HG02642 (cell line): ENCODE measurements around the gene PGA5.
A peak's percentile ranks its signal among the peaks of the same experiment; 100 is the strongest.
"Not testable (repeated sequence)": the region's sequence is repeated elsewhere in the genome, so short reads cannot be mapped to it uniquely, and the experiment has no call there.

ENCODE experiments used
- ATAC-seq: cut with Tn5 transposase; IDR thresholded peaks from one replicate; pipeline ENCODE4 v1.9.1; 2021; ENCODE audit warnings: mild to moderate bottlenecking; ENCODE audit not compliant: unreplicated experiment, poor library complexity

The PGA5 gene

DNA sequence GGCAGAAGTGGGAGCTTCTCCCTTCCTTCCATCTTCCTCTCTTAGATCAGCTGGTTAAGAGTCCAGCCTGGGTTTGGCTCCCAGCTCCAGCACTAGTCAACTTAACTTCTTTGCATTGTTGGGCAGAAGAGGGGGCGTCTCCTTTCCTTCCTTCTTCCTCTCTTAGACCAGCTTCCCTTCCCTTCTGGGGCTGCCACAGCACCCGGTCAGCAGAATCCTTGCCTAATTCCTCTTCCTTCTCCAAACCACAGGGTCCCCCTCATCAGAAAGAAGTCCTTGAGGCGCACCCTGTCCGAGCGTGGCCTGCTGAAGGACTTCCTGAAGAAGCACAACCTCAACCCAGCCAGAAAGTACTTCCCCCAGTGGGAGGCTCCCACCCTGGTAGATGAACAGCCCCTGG, 18.3 kb upstream of the PGA5 start:
- ATAC-seq = not testable (repeated sequence)

GRCh38 chr11:61226457-61227137, 14.4 kb upstream of the PGA5 start:
- not testable (repeated sequence) for ATAC-seq

DNA sequence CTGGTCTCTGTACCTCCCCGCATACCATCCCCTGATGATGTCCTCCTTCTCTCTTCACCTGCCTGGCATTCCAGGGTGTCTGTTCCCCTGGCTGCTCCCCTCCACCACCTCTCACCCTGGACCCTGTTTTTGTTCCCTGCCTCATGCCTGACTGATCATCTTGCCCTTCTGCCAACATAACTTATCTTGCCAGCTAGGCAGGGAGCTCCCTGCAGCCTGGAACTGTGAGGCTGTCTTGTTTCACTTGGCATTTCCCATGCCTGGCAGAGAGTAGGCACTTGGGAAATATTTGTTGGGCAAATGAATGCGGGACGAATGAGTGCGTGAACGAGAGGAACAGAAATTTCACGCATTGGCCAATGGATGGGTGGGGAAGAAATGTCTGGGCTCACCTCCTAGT, 11.5 kb upstream of the PGA5 start:
- ATAC-seq = not testable (repeated sequence)

GRCh38 chr11:61231033-61231432, 9.9 kb upstream of the PGA5 start:
- ATAC-seq = not testable (repeated sequence)

GRCh38 chr11:61231585-61231984, 9.4 kb upstream of the PGA5 start:
- ATAC-seq = not testable (repeated sequence)

DNA sequence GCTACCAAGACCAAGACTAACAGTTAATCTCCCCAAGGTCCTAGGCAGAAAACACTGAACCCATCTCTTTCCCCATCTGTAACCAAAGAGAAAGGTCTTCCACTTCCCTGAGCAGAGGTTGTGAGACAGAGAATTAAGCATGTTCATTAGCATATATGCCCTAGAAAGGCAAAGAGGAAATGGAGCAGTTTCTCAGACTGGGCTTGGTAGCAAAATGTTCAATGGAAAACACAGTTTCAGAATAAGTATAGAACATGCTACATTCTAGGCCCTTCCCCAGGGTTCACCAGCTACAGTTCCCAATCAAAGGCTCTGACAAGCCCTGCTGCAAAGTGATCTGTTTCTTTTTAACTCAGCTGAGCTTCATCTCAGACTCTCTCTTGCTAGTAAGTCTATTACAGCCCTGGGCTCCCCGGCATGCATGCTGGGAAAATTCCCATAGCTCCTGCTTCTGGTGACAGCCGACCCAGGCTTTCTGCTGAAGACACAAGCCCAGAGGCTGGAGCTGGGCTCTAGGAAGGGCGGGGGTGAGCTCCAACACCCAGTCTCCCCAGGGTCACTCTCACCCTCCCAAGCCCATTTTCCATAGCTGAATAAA, 8.3 kb upstream of the PGA5 start:
- ATAC-seq = not testable (repeated sequence)

DNA sequence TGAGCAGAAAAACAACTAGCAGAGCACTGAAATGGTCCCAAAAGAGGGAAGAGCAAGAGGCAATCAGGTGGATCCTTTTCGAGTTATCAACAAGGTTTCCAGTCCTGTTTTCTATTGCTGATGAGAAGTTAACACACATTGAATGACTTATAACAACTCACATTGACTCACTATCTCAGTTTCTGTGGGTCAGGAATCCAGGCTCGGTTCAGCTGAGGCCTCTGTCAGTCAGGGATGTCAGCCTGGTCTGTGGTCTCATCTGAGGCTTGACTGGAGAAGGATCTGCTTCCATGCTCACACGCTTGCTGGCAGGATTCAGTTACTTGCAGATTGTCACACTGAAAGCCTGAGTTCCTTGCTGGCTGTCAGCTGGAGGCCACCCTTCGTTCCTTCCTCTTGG, 3.8 kb upstream of the PGA5 start:
- ATAC-seq = not testable (repeated sequence)

DNA sequence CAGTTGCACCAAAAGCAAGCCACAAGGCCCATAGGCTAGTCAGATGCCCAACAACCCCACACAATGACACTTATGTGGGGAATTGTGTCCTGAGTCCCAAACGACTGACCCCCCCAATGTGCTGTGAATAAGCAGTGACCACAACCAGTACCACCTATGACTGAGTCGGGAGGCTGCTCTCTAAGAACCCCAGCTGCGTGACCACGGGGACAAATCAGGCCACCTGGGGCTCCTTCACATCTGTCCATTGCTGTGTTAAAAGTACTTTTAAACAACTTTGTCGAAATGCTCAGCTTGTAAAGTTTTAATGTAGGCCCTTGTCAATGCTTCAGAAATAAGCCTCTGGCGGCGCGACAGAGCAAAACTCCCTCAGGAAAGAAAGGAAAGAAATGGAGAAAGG, 687 bp upstream of the PGA5 start:
- not testable (repeated sequence) for ATAC-seq

- ATAC-seq = not testable (repeated sequence)
Observed at GRCh38 chr11:61241526-61241925, 551 bp downstream of the PGA5 start.

- ATAC-seq = not testable (repeated sequence)
Observed at GRCh38 chr11:61245284-61245964, 4.4 kb downstream of the PGA5 start.

DNA sequence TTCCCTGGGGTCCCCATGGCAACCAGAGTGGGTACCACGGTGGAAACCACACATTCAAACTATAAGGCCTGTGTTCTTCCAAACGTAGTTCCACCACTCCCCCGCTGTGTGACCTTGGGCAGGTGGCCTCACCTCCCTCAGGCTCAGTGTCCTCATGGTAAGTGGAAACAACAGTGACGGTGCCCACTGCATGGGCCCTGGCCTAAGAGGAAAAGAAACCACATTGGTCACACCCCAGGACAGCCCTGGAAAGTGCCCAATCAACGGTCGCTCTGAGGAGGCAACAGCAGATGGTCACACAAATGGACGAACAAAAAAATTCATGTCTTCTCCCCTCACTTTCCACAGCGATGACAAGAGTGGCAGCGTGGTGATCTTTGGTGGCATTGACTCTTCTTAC, 7.1 kb downstream of the PGA5 start:
- ATAC-seq = not testable (repeated sequence)

- not testable (repeated sequence) for ATAC-seq
Observed at GRCh38 chr11:61249201-61249600, 8.2 kb downstream of the PGA5 start.

- not testable (repeated sequence) for ATAC-seq
Observed at GRCh38 chr11:61250796-61251765, 10.1 kb downstream of the PGA5 start.

- not testable (repeated sequence) for ATAC-seq
Observed at GRCh38 chr11:61252332-61252731, 11.4 kb downstream of the PGA5 start.

- ATAC-seq = peak; percentile 72
Observed at GRCh38 chr11:61254403-61255025, 13.5 kb downstream of the PGA5 start.

GRCh38 chr11:61256710-61257482, 15.9 kb downstream of the PGA5 start:
- no peak for ATAC-seq

DNA sequence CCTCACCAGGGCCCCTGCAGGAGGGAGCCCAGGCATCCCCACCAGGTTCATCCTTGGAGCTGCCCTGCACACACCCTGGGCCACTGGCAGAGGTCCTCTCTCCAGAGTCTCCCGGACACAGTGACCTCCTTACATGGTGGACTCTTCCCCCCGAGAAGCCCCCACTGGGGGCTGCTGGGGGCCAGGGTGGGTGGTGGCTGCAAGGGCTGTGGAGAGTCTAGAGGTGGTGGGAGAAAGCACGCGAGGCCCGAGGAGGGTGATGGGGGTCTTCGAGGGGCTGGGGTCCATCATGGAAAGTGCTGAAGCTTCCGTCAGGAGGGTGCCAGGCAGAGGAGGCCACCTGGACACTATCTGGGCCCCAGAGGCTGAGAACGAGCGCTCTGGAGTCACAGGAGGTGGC, 17.6 kb downstream of the PGA5 start:
- ATAC-seq = no peak

DNA sequence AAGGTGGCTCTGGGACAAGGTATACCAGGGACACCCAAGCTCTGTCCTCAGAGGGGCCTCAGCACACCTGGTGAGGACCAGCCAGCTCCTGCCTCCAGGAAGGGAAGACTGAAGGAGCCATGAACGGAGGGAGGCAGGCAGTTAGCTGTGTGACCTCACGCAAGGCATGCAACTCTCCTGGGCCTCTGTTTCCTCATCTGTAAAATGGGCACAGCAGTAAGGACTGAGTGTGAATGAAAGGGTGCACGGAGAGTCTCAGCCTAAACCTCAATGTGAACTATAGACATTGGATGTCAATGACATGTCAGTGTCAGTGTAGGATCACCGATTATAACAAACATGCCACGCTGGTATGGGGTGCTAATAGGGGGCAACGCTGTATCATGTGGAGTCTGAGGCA, 18.4 kb downstream of the PGA5 start:
- no peak for ATAC-seq

- no peak for ATAC-seq
Observed at GRCh38 chr11:61264371-61264770, 23.4 kb downstream of the PGA5 start.
